Activated B cell treated with CpG ODN at 0.5 μM for 24 hours (primary cell): ENCODE measurements around the gene BCR. TPM values are rescaled to one million over a fixed set of nuclear protein-coding genes. Genes with fewer than 3 reads are reported as not detected.

Experiments
- ATAC-seq: fragments of 200-7000 bp; cut with Tn5 transposase; one replicate; pipeline ENCODE4 v1.10.0; 2021; ENCODE audit warnings: low read depth, mild to moderate bottlenecking, moderate library complexity
- CTCF ChIA-PET: fragments of 350-600 bp; sonication (Branson Sonifier 250); formaldehyde crosslinking; loops from one replicate; lab custom pipeline; 2021; ENCODE audit warnings: antibody characterized with exemption; lab: Charles Lee
- POLR2A ChIA-PET: fragments of 350-600 bp; sonication (Branson Sonifier 250); formaldehyde crosslinking; loops from one replicate; lab custom pipeline; 2021; ENCODE audit warnings: antibody characterized with exemption; lab: Charles Lee
- DNase-seq: peaks from one replicate; pipeline ENCODE4 v3.0.0; 2022
- H3K27ac Mint-ChIP-seq: one replicate; pipeline ENCODE4 v1.8.0; 2020; ENCODE audit warnings: mixed read lengths
- H3K27me3 Mint-ChIP-seq: one replicate; pipeline ENCODE4 v1.8.0; 2021; ENCODE audit warnings: mixed read lengths
- H3K36me3 Mint-ChIP-seq: one replicate; pipeline ENCODE4 v1.8.0; 2021; ENCODE audit warnings: low read depth, mixed read lengths
- H3K4me1 Mint-ChIP-seq: one replicate; pipeline ENCODE4 v1.8.0; 2021; ENCODE audit warnings: mixed read lengths
- H3K4me3 Mint-ChIP-seq: one replicate; pipeline ENCODE4 v1.8.0; 2020; ENCODE audit warnings: mild to moderate bottlenecking, mixed read lengths
- H3K9me3 Mint-ChIP-seq: one replicate; pipeline ENCODE4 v1.8.0; 2020; ENCODE audit warnings: mixed read lengths
- CTCF ChIP-seq: fragments of 200-600 bp; IDR thresholded peaks from one replicate; pipeline ENCODE4 v1.8.0; 2022; ENCODE audit warnings: antibody characterized with exemption, mild to moderate bottlenecking
- intact Hi-C: fragments of 100-400 bp; cut with micrococcal nuclease; formaldehyde crosslinking; loops from one replicate; pipeline ENCODE4 v1.15.1; 2024
- total RNA-seq: library from RNA; stranded (reverse); gene quantifications from 2 replicates; pipeline ENCODE4 v1.2.3, GENCODE V29; 2022

BCR gene
- total RNA-seq, 1 donor from 2014 or later = 20.9 TPM

- no peaks in the 10 kb centered on the region for H3K27me3 Mint-ChIP-seq
- peaks cover 12% of the 10 kb centered on the region for H3K4me1 Mint-ChIP-seq
- no peak for TF ChIP-seq CTCF
- no peak overlapping the region for H3K4me3 Mint-ChIP-seq
- H3K27ac Mint-ChIP-seq = no peak overlapping the region
- DNase-seq = no peak
- peaks cover 17% of the 10 kb centered on the region for H3K36me3 Mint-ChIP-seq
- H3K9me3 Mint-ChIP-seq = peaks cover 21% of the 10 kb centered on the region
- ATAC-seq = no peak
- ChIA-PET CTCF (interaction anchor here (1.1 kb wide), 1 partner anchor 55 kb away, joined by 4 read pairs; no protein-coding TSS in a partner anchor), POLR2A (interaction anchor here (0.6 kb wide), 1 partner anchor 157 kb away, joined by 3 read pairs; the partner anchor contains the start of gene GNAZ)
- intact Hi-C loops = no loop called here
These were observed 47.1 kb downstream of the BCR start for GRCh38 chr22:23227380-23227779.

- no peak for TF ChIP-seq CTCF
- DNase-seq = no peak
- no peak overlapping the region for H3K4me3 Mint-ChIP-seq
- no peaks in the 10 kb centered on the region for H3K27me3 Mint-ChIP-seq
- H3K9me3 Mint-ChIP-seq = peaks cover 21% of the 10 kb centered on the region
- no peak overlapping the region for H3K27ac Mint-ChIP-seq
- no peak for ATAC-seq
- ChIA-PET POLR2A (no interaction called here), CTCF (no interaction called here)
- intact Hi-C loops = no loop called here
- H3K4me1 Mint-ChIP-seq = peaks cover 17% of the 10 kb centered on the region
- peaks cover 17% of the 10 kb centered on the region for H3K36me3 Mint-ChIP-seq
These were observed 48.2 kb downstream of the BCR start for GRCh38 chr22:23228503-23228902.

GRCh38 chr22:23229646-23230045 is 49.3 kb downstream of the BCR start:
- TF ChIP-seq CTCF = no peak
- Mint-ChIP-seq H3K27ac (no peak overlapping the region), H3K4me1 (peaks cover 26% of the 10 kb centered on the region), H3K4me3 (no peak overlapping the region), H3K36me3 (peaks cover 17% of the 10 kb centered on the region), H3K9me3 (peaks cover 21% of the 10 kb centered on the region), H3K27me3 (no peaks in the 10 kb centered on the region)
- ChIA-PET POLR2A (no interaction called here), CTCF (interaction anchor here (0.7 kb wide), 1 partner anchor 1332 kb away, joined by 3 read pairs; no protein-coding TSS in a partner anchor)
- no peak for ATAC-seq
- no peak for DNase-seq
- intact Hi-C loops = no loop called here

- peaks cover 21% of the 10 kb centered on the region for H3K9me3 Mint-ChIP-seq
- peaks cover 25% of the 10 kb centered on the region for H3K4me1 Mint-ChIP-seq
- ChIA-PET CTCF (interaction anchor here (1.4 kb wide), 1 partner anchor 51 kb away, joined by 4 read pairs; no protein-coding TSS in a partner anchor), POLR2A (no interaction called here)
- H3K36me3 Mint-ChIP-seq = peaks cover 17% of the 10 kb centered on the region
- ATAC-seq = no peak
- intact Hi-C loops = no loop called here
- no peak for TF ChIP-seq CTCF
- no peaks in the 10 kb centered on the region for H3K27me3 Mint-ChIP-seq
- DNase-seq = no peak
- H3K27ac Mint-ChIP-seq = no peak overlapping the region
- no peak overlapping the region for H3K4me3 Mint-ChIP-seq
These were observed 50.2 kb downstream of the BCR start for GRCh38 chr22:23230348-23231068.

GRCh38 chr22:23231471-23232093 is 51.3 kb downstream of the BCR start:
- no peak overlapping the region for H3K27ac Mint-ChIP-seq
- peaks cover 20% of the 10 kb centered on the region for H3K4me1 Mint-ChIP-seq
- H3K36me3 Mint-ChIP-seq = peaks cover 17% of the 10 kb centered on the region
- ChIA-PET CTCF (interaction anchor here (1.4 kb wide), 1 partner anchor 50 kb away, joined by 4 read pairs; no protein-coding TSS in a partner anchor), POLR2A (no interaction called here)
- ATAC-seq (no peak), DNase-seq (no peak)
- no peak overlapping the region for H3K4me3 Mint-ChIP-seq
- peaks cover 21% of the 10 kb centered on the region for H3K9me3 Mint-ChIP-seq
- H3K27me3 Mint-ChIP-seq = no peaks in the 10 kb centered on the region
- intact Hi-C loops = no loop called here
- TF ChIP-seq CTCF = no peak
